Fibroblast of pulmonary artery (primary cell): Measurements from ENCODE around the gene NGLY1.

Experiments
- DNase-seq: peaks from one replicate; pipeline ENCODE4 v3.0.0-alpha.2; 2010; ENCODE audit warnings: low read depth
- H3K4me3 ChIP-seq: replicated peaks from 2 replicates; pipeline ENCODE4 v1.5.1; 2011; ENCODE audit warnings: low read depth, mild to moderate bottlenecking, control low read depth, low read length, moderate library complexity
- TF ChIP-seq, protein P1 (sequence below): IDR thresholded peaks from 2 replicates; pipeline ENCODE4 v1.5.1; 2011; ENCODE audit warnings: mild to moderate bottlenecking, control low read depth, low read length, inconsistent platforms; ENCODE audit errors: missing control alignments

The NGLY1 gene

GRCh38 chr3:25782938-25783660, at the start of gene NGLY1:
Gene NGLY1, minus strand, starts transcription at chr3:25783443. Its CDS starts 53 bp downstream, at chr3:25783390.
- TF ChIP-seq, protein P1, sequence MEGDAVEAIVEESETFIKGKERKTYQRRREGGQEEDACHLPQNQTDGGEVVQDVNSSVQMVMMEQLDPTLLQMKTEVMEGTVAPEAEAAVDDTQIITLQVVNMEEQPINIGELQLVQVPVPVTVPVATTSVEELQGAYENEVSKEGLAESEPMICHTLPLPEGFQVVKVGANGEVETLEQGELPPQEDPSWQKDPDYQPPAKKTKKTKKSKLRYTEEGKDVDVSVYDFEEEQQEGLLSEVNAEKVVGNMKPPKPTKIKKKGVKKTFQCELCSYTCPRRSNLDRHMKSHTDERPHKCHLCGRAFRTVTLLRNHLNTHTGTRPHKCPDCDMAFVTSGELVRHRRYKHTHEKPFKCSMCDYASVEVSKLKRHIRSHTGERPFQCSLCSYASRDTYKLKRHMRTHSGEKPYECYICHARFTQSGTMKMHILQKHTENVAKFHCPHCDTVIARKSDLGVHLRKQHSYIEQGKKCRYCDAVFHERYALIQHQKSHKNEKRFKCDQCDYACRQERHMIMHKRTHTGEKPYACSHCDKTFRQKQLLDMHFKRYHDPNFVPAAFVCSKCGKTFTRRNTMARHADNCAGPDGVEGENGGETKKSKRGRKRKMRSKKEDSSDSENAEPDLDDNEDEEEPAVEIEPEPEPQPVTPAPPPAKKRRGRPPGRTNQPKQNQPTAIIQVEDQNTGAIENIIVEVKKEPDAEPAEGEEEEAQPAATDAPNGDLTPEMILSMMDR = no peak
- peak within 1 kb of the TSS; percentile 83 for H3K4me3 ChIP-seq
- DNase-seq = peak; percentile 83

- TF ChIP-seq, protein P1 = peak; percentile 44
- DNase-seq = peak; percentile 59
- H3K4me3 ChIP-seq = no peak overlapping the region
These were observed 48.3 kb upstream of the NGLY1 start for GRCh38 chr3:25831578-25831977.

GRCh38 chr3:25830373-25831280, 47.4 kb upstream of the NGLY1 start:
- TF ChIP-seq, protein P1 = no peak
- no peak for DNase-seq
- no peak overlapping the region for H3K4me3 ChIP-seq

DNA sequence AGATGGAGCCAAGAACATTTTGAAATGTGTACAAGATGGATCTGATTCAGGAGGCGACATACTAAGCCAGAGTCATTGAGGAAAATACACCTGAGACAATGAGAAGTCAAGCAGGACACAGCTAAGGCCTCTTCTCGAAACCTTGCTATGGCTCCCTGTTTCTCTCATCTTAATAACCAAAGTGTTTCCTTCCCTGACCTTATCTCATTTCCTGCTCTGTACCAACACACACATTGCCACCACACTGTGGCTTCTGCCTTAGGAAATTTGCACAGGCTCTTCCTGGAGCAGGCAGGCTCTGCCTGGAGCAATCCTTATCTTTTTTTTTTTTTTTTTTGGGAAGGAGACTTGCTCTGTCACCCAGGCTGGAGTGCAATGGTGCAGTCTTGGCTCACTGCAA, 43.3 kb upstream of the NGLY1 start:
- TF ChIP-seq, protein P1 = no peak
- H3K4me3 ChIP-seq = no peak overlapping the region
- DNase-seq = no peak

DNA sequence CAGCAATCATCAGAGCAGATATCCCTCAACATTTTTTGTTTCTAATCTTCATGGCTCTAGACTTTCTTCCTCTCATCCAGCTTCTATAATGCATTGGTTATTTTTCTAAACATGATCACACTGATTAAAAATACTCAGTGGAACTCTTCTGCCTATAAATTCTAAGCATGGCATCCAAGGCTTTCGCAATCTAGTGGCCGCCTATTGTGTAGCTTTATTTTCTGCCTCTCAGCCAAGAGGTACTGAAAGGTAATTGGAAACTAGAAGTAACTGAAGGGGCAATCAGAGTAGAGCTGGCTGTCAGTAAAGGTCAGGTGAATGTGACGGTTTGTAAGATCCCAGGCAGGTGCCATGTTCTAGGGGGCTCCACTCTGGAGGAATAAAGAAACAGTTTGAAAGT, 40.1 kb upstream of the NGLY1 start:
- DNase-seq = no peak
- no peak overlapping the region for H3K4me3 ChIP-seq
- TF ChIP-seq, protein P1 = no peak

DNA sequence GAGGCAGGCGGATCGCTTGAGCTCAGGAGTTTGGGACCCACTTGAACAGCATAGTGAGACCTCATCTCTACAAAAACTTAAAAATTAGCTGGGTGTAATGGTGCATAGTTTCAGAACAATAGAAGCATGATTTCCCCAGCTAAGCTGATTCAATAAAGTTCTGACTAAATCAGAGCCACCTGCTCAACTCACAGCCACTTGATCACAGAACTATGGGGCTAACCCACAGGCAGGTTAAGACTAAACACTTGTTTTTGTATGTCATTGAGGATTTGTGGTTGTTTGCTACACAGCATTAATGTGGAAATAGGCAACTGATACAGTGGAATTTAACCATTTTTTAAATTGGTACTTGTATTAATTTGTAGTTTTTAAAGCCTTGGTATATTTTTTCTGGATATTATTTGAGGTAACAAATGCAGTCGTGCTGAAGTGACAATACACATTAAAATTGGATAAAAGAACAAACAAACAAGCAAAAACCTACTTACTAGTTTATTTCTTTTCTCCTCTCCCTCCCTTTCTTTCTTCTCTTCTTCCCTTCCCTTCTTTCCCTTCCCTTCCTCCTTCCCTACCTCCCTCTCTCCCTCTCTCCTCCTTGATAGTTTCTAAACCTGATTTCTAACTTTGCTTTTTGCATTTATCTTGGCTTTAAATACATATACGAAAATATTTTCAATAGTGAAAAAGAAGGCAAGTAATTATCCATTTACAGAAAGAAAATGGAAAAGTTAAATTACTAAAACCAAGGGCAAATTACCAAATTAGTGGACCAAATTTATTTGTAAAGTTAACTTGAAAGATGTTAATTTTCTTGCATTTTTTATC, 38.7 kb upstream of the NGLY1 start:
- TF ChIP-seq, protein P1 = no peak
- H3K4me3 ChIP-seq = no peak overlapping the region
- DNase-seq = no peak
